Central memory CD8-positive, alpha-beta T cell (primary cell): ENCODE data around the gene ZMYM4.
A peak's percentile ranks its signal among the peaks of the same experiment; 100 is the strongest.
"Not testable (repeated sequence)": the region's sequence is repeated elsewhere in the genome, so short reads cannot be mapped to it uniquely, and the experiment has no call there.

ENCODE experiments used
- ATAC-seq: fragments of 150-1000 bp; cut with Tn5 transposase; replicated peaks from 2 replicates; pipeline ENCODE4 v1.10.0; 2022; ENCODE audit warnings: mild to moderate bottlenecking, moderate FRiP score, moderate number of reproducible peaks; ENCODE audit not compliant: poor library complexity, severe bottlenecking; ENCODE audit errors: extremely low read depth
- DNase-seq, 2 donors: peaks; one replicate each; pipeline ENCODE4 v3.0.0; 2021; ENCODE audit warnings: low spot score in 2 of 2
- H3K27ac Mint-ChIP-seq: one replicate; pipeline ENCODE4 v1.8.0; 2022; ENCODE audit warnings: low read depth, mild to moderate bottlenecking, moderate library complexity, mixed read lengths
- H3K27me3 Mint-ChIP-seq: one replicate; pipeline ENCODE4 v1.8.0; 2022; ENCODE audit warnings: mixed read lengths
- H3K36me3 Mint-ChIP-seq: one replicate; pipeline ENCODE4 v1.8.0; 2022; ENCODE audit warnings: mild to moderate bottlenecking, moderate library complexity, mixed read lengths; ENCODE audit not compliant: insufficient read depth
- H3K4me1 Mint-ChIP-seq: one replicate; pipeline ENCODE4 v1.8.0; 2022; ENCODE audit warnings: mixed read lengths
- H3K4me3 Mint-ChIP-seq: one replicate; pipeline ENCODE4 v1.8.0; 2022; ENCODE audit warnings: mild to moderate bottlenecking, moderate library complexity, mixed read lengths
- H3K9me3 Mint-ChIP-seq: one replicate; pipeline ENCODE4 v1.8.0; 2022; ENCODE audit warnings: mixed read lengths

ZMYM4 gene

GRCh38 chr1:35454616-35455015, 186.1 kb downstream of the ZMYM4 start:
- Mint-ChIP-seq H3K9me3 (no peaks in the 10 kb centered on the region), H3K36me3 (peaks cover 21% of the 10 kb centered on the region), H3K27me3 (no peaks in the 10 kb centered on the region), H3K4me1 (peaks cover 26% of the 10 kb centered on the region), H3K27ac (peak overlapping the region; percentile 46), H3K4me3 (no peak overlapping the region)
- no peak for ATAC-seq
- no peak for DNase-seq

GRCh38 chr1:35460796-35461195, 192.3 kb downstream of the ZMYM4 start:
- Mint-ChIP-seq H3K4me1 (peaks cover 23% of the 10 kb centered on the region), H3K9me3 (peaks cover 6% of the 10 kb centered on the region), H3K4me3 (no peak overlapping the region), H3K36me3 (peaks cover 19% of the 10 kb centered on the region), H3K27ac (no peak overlapping the region), H3K27me3 (no peaks in the 10 kb centered on the region)
- DNase-seq, result no peak
- ATAC-seq, result no peak

GRCh38 chr1:35461966-35462651, 193.6 kb downstream of the ZMYM4 start:
- peaks cover 22% of the 10 kb centered on the region for H3K4me1 Mint-ChIP-seq
- no peak for DNase-seq
- no peaks in the 10 kb centered on the region for H3K27me3 Mint-ChIP-seq
- peaks cover 6% of the 10 kb centered on the region for H3K9me3 Mint-ChIP-seq
- H3K36me3 Mint-ChIP-seq, result peaks cover 16% of the 10 kb centered on the region
- H3K27ac Mint-ChIP-seq, result peak overlapping the region; percentile 72
- ATAC-seq, result no peak
- no peak overlapping the region for H3K4me3 Mint-ChIP-seq

GRCh38 chr1:35463232-35463631, 194.7 kb downstream of the ZMYM4 start:
- peaks cover 18% of the 10 kb centered on the region for H3K36me3 Mint-ChIP-seq
- H3K27ac Mint-ChIP-seq, result no peak overlapping the region
- H3K4me1 Mint-ChIP-seq, result peaks cover 21% of the 10 kb centered on the region

GRCh38 chr1:35463749-35464148, 195.2 kb downstream of the ZMYM4 start:
- not testable (repeated sequence) for DNase-seq, H3K27ac Mint-ChIP-seq, ATAC-seq, H3K9me3 Mint-ChIP-seq, H3K27me3 Mint-ChIP-seq, H3K4me3 Mint-ChIP-seq
- Mint-ChIP-seq H3K4me1 (peaks cover 26% of the 10 kb centered on the region), H3K36me3 (peaks cover 22% of the 10 kb centered on the region)

More at GRCh38 chr1:35463232-35463631, 194.7 kb downstream of the ZMYM4 start:
- DNase-seq, result no peak
- ATAC-seq, result no peak
- Mint-ChIP-seq H3K9me3 (peaks cover 6% of the 10 kb centered on the region), H3K4me3 (no peak overlapping the region), H3K27me3 (no peaks in the 10 kb centered on the region)

- DNase-seq (no peak), ATAC-seq (no peak)
- peaks cover 24% of the 10 kb centered on the region for H3K36me3 Mint-ChIP-seq
- H3K27me3 Mint-ChIP-seq, result no peaks in the 10 kb centered on the region
- H3K4me3 Mint-ChIP-seq, result no peak overlapping the region
- H3K9me3 Mint-ChIP-seq, result peaks cover 6% of the 10 kb centered on the region
- peaks cover 15% of the 10 kb centered on the region for H3K4me1 Mint-ChIP-seq
- no peak overlapping the region for H3K27ac Mint-ChIP-seq
Measured at GRCh38 chr1:35466120-35466519, 197.6 kb downstream of the ZMYM4 start.

- no peak overlapping the region for H3K27ac Mint-ChIP-seq
- no peaks in the 10 kb centered on the region for H3K9me3 Mint-ChIP-seq
- H3K4me3 Mint-ChIP-seq, result no peak overlapping the region
- ATAC-seq (no peak), DNase-seq (no peak)
- no peaks in the 10 kb centered on the region for H3K27me3 Mint-ChIP-seq
- peaks cover 10% of the 10 kb centered on the region for H3K4me1 Mint-ChIP-seq
- peaks cover 23% of the 10 kb centered on the region for H3K36me3 Mint-ChIP-seq
Measured at GRCh38 chr1:35470977-35471613, 202.6 kb downstream of the ZMYM4 start.
